A673 (cell line): ENCODE data around the gene SEPHS2.

Source experiments
- CTCF ChIP-seq: fragments of 300-800, 200-600 bp; sonication (generic); conservative IDR thresholded peaks from 2 replicates; pipeline ENCODE4 v1.5.1; 2017; ENCODE audit warnings: low read depth, mild to moderate bottlenecking, antibody characterized with exemption, low read length, moderate library complexity, mixed read lengths
- EZH2 ChIP-seq: fragments of 200-600 bp; sonication (generic); IDR thresholded peaks from 2 replicates; pipeline ENCODE4 v1.6.1; 2017; ENCODE audit warnings: borderline replicate concordance, low read depth, mild to moderate bottlenecking, mixed read lengths, antibody characterized with exemption, low read length; ENCODE audit not compliant: poor library complexity, severe bottlenecking

GRCh38 chr16:30474684-30475083 is 29.0 kb upstream of the SEPHS2 start:
- TF ChIP-seq CTCF (no peak), EZH2 (no peak)
